Activated T-cell treated with anti-CD3 and anti-CD28 coated beads for 1 hour (primary cell): ENCODE data around the gene GSTM2.
"Not testable (repeated sequence)": the region's sequence is repeated elsewhere in the genome, so short reads cannot be mapped to it uniquely, and the experiment has no call there.

Experiments
- DNase-seq: peaks from one replicate; pipeline ENCODE4 v3.0.0-alpha.2; 2020; ENCODE audit warnings: low read depth

GSTM2 gene

DNA sequence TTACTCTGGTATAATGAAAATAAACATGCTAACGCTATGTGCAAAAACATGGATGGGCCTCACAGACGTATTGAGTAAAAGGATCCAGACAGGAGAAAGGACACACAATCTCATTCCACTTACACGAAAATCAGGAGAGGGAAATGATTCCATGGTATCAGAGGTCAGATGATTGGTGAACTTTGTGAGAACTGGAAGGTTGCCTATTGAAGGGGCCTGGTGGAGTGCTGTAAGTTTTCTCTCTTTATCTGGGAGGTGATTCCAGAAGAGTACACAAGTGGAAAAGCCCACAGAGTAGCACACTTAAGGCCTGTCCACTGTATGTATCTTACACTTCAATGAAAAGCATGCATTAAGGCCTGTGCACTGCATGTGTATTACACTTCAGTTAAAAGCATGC, 9.6 kb downstream of the GSTM2 start:
- no peak for DNase-seq

DNA sequence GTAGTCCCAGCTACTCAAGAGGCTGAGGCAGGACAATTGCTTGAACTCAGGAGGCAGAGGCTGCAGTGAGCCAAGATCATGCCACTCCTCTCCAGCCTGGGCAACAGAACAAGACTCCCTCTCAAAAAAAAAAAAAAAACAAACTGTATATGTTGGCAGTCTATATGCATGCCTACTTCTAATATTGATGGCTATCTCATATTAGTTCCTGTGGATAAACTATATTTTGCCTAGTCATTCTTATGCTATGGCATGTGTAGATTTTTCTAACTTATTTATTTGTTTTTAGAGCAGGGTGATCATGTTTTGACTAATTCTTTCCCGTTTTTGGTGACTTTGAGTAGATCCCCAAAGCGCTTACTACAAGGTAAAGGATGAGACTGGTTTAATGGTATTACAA, 10.8 kb downstream of the GSTM2 start:
- DNase-seq = not testable (repeated sequence)

DNA sequence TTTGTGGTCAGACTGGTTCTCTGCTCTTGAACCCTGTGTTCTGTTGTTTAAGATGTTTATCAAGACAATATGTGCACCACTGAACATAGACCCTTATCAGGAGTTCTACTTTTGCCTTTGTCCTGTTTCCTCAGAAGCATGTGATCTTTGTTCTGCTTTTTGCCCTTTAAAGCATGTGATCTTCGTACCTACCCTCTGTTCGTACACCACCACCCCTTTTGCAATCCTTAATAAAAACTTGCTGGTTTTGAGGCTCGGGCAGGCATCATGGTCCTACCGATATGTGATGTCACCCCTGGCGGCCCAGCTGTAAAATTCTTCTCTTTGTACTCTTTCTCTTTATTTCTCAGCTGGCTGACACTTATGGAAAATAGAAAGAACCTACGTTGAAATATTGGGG, 16.9 kb downstream of the GSTM2 start:
- DNase-seq = not testable (repeated sequence)

DNA sequence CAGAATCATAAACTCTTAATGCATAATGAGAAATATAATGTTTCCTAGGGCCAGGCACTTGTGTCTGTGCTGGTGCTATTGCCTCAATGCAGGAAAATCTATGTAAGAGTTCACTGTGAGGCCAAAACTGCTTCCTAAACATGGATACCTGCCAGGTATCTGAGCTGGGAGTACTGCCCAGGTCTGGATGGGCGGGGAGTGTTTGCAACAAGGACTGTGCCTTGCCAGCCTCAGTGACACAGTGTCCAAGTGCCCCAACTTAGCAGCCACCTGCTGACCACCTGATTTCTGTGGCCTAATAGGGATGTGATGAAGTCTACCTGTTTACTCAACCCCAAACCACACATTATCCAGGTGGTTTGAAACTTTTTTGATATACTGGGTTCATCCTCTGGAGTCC, 17.5 kb downstream of the GSTM2 start:
- not testable (repeated sequence) for DNase-seq

DNA sequence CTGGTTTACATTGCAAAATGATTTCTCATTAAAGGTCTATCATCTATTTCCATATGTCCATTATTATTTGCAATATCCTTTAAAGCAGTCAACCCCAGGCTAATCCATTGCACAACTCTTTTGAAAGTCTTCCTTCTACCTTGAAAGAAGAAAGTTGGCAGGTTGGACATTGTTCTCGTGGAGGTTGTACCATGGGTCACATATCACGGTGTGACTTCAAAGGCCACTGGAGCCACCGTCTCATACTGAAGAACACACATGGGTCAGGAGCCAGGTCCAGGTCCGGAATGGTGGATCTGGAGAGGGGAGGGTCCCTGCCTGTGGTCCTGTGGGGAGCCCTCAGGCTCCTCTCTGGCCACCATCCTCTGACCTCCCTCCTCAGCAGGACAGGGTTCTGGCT, 18.0 kb downstream of the GSTM2 start:
- DNase-seq = not testable (repeated sequence)

DNA sequence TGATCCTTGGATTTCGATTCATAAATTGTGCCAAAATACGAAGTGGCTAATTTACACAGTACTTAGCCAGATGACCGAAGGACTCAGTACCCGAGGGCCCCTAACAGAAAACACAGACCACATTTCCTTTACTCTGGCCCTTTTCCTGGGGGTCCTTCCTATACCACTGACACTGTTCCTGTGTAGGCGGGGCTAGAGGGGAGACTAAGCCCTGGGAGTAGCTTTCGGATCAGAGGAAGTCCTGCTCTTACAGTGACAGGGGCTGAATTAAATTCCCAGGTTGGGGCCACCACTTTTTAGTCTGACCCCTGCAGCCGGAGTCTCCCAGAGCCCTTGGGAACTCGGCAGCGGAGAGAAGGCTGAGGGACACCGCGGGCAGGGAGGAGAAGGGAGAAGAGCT, 19.3 kb downstream of the GSTM2 start:
- DNase-seq = not testable (repeated sequence)

DNA sequence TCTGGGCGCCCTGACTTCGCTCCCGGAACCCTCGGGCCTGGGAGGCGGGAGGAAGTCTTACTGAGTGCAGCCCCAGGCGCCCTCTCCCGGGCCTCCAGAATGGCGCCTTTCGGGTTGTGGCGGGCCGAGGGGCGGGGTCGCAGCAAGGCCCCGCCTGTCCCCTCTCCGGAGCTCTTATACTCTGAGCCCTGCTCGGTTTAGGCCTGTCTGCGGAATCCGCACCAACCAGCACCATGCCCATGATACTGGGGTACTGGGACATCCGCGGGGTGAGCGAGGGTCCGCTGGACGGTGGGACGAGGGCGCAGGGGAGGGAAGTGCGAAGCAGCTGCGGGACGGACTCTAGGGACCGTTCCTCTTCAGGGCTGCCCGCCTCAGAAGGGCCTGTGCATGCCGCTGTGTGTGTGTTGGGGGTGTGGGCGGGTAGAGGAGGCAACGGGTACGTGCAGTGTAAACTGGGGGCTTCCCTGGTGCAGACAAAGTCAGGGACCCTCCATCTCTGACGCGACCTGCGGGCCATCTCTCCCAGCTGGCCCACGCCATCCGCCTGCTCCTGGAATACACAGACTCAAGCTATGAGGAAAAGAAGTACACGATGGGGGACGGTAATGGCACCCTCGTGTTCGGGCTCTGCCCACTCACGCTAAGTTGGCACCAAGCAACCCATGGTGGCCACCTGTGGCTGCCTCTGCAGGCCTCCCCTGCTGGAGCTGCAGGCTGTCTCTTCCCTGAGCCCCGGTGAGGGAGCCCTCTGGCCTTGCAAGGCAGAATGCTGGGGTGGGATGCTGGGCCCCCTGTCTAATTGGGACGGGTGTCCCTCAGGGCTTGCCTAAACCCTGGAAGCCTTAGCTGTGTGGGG, 20.0 kb downstream of the GSTM2 start, which contains the start of gene GSTM1:
TSS of gene GSTM1 (plus strand) at position 177 of the 859 bp plus-strand sequence. CDS start at position 234, 57 bp downstream.
- DNase-seq = no peak

DNA sequence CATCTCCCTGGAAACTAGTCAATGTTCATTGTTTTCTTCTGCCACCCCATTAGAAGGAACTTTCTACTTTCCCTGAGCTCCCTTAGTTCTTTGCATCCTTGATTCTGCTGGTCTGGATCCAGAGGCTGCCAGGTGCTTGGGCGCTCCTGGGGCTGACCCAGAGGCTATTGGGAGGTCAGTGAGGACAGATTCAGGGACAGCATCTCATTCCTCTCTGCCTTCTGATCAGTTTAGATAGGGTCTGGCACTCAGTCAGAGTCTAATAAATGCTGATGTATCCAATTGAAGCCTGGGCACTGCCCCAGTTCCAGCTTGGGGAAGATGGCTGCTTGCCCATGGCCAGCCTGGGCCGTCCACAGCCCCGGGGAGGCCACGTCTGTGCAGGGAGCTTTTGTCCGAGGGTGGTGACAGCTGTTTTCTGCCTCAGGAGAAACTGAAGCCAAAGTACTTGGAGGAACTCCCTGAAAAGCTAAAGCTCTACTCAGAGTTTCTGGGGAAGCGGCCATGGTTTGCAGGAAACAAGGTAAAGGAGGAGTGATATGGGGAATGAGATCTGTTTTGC, 22.1 kb downstream of the GSTM2 start:
- DNase-seq = no peak

DNA sequence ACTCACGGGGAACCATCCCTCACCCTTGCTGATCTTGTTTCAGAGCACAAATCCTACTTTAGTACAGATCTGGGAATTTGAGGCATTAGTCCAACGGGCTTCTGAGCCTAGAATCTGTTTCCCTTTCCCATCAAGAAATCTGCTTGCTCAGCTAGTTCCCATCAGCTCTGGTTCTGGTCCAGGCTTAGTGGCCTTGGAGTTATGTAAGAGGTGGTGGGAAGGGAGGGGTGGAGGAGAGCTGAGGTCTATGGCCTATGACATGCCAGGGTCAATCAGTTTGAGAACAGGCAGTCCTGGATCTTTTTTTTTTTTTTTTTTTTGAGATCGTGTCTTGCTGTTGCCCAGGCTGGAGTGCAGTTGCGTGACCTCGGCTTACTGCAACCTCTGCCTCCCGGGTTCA, 23.9 kb downstream of the GSTM2 start:
- DNase-seq = no peak

DNA sequence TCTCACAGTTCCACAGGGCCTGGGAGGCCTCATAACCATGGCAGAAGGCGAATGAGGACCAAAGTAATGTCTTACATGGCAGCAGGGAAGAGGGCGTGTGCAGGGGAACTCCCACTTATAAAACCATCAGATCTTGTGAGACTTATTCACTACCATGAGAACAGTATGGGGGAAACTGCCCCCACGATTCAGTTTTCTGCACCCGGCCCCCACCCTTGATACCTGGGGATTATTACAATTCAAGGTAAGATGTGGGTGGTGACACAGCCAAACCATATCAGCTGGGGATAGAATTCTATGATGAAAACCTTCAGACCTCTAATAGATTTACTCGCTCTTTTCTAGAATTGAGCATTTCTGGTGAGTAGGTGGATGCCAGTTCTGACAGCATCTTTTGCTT, 26.5 kb downstream of the GSTM2 start:
- DNase-seq = not testable (repeated sequence)

DNA sequence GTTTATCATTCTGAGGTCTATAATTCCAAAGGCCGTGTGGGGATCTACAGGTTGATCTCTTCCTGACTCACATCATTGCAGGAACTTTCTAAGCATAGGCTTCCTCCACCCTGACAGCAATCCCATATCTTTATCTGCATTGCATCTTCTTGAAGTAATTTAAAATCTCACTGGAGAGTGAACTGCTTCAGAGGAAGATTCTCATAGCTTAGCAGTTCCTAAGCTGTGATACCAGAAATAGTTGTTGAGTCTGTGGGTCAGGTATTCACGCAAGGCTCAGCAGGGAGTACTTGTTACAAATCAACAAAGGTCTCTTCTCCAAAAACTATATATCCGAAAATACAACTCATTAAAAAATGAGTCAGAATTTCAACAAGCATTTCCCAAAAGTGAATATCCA, 27.3 kb downstream of the GSTM2 start:
- DNase-seq = not testable (repeated sequence)

DNA sequence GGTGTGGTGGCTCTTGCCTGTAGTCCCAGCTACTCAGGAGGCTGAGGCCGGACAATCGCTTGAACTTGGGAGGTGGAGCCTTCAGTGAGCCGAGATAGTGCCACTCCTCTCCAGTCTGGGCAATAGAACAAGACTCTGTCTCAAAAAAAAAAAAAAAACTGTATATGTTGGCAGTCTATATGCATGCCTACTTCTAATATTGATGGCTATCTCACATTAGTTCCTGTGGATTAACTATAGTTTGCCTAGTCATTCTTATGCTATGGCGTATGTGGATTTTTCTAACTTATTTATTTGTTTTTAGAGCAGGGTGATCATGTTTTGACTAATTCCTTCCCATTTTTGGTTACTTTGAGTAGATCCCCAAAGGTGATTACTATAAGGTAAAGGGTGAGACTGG, 29.2 kb downstream of the GSTM2 start:
- no peak for DNase-seq

DNA sequence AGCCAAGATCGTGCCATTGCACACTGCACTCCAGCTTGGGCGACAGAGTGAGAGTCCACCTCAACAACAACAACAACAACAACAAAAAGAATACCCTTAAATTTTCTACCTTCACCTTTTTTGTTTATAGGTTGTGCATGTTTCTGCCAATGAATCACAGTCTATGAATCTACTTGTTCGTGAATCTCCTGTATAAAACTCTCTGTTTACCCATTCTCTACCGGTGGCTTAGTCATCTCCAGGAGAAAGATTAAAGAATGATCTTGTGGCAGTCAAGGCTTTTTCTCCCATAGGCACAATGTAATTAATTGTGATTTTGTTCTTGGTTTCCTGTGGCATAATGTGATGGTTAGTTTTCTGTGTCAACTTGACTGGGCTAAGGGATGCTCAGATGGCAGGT, 30.0 kb downstream of the GSTM2 start:
- not testable (repeated sequence) for DNase-seq

DNA sequence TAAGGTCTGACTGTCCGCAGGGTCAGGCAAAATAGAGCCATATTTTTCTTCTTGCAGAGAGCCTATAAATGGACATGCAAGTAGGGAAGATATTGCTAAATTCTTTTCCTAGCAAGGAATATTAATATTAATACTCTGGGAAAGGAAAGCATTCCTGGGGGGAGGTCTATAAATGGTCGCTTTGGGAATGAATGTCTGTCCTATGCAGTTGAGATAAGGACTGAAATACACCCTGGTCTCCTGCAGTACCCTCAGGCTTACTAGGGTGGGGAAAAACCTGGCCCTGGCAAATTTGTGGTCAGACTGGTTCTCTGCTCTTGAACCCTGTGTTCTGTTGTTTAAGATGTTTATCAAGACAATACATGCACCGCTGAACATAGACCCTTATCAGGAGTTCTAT, 35.1 kb downstream of the GSTM2 start:
- not testable (repeated sequence) for DNase-seq

DNA sequence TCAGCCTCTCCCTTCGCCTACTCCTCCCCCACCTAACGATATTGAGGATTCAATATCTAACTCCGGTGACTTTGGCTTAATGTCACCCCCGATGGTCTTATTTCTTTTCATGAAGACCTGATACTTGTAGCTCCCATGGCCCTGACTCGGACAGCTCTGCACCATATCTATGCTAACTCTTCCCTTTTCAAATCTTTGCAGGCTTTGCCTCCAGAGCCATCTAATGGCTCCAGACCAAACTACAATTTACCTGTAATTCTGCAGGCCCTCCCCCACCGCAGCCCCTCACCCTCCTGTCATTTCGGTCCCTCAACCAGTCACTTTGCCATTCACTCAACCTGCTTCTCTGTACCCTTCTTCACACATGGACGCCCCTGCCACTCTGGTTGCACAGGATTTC, 36.3 kb downstream of the GSTM2 start:
- DNase-seq = no peak

DNA sequence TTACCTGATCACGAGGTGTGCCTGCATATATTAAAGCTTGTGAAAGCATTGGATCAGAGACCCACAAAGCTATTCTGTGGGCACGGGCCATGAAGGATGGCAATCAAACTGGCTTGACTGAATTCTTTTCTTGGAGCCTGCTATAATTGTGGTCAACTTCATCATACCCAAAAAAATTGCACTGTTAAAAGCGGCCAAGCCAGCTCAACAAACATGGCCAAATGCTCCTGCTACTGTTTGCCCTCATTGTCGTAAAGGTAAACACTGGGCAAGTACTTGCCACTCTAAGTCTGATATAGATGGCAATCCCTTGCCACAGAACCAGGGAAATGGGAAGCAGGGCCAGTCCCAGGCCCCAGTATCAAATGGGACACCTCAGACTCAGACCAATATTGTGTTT, 37.6 kb downstream of the GSTM2 start:
- DNase-seq = no peak

DNA sequence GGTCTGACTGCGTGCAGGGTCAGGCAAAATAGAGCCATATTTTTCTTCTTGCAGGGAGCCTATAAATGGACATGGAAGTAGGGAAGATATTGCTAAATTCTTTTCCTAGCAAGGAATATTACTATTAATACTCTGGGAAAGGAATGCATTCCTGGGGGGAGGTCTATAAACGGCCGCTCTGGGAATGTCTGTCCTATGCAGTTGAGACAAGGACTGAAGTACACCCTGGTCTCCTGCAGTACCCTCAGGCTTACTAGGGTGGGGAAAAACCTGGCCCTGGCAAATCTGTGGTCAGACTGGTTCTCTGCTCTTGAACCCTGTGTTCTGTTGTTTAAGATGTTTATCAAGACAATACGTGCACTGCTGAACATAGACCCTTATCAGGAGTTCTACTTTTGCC, 41.1 kb downstream of the GSTM2 start:
- not testable (repeated sequence) for DNase-seq

DNA sequence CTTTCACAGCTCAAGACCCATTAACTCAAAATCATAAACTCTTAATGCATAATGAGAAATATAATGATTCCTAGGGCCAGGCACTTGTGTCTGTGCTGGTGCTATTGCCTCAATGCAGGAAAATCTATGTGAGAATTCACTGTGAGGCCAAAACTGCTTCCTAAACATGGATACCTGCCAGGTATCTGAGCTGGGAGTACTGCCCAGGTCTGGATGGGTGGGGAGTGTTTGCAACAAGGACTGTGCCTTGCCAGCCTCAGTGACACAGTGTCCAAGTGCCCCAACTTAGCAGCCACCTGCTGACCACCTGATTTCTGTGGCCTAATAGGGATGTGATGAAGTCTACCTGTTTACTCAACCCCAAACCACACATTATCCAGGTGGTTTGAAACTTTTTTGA, 42.0 kb downstream of the GSTM2 start:
- DNase-seq = not testable (repeated sequence)

DNA sequence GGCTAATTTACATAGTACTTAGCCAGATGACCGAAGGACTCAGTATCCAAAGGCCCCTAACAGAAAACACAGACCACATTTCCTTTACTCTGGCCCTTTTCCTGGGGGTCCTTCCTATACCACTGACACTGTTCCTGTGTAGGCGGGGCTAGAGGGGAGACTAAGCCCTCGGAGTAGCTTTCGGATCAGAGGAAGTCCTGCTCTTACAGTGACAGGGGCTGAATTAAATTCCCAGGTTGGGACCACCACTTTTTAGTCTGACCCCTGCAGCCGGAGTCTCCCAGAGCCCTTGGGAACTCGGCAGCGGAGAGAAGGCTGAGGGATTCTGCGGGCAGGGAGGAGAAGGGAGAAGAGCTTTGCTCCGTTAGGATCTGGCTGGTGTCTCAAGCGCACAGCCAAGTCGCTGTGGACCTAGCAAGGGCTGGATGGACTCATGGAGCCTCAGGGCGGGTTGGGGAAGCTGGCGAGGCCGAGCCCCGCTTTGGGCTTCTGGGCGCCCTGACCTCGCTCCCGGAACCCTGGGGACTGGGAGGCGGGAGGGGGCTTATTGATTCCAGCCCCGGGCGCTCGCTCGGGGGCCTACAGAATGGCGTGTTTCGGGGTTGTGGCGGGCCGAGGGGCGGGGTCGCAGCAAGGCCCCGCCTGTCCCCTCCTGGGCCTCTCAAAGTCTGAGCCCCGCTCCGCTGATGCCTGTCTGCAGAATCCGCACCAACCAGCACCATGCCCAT, 43.9 kb downstream of the GSTM2 start, which contains the start of gene GSTM5:
TSS of gene GSTM5 (plus strand) at position 659 of the 728 bp plus-strand sequence. CDS start at position 721, 62 bp downstream.
- not testable (repeated sequence) for DNase-seq

DNA sequence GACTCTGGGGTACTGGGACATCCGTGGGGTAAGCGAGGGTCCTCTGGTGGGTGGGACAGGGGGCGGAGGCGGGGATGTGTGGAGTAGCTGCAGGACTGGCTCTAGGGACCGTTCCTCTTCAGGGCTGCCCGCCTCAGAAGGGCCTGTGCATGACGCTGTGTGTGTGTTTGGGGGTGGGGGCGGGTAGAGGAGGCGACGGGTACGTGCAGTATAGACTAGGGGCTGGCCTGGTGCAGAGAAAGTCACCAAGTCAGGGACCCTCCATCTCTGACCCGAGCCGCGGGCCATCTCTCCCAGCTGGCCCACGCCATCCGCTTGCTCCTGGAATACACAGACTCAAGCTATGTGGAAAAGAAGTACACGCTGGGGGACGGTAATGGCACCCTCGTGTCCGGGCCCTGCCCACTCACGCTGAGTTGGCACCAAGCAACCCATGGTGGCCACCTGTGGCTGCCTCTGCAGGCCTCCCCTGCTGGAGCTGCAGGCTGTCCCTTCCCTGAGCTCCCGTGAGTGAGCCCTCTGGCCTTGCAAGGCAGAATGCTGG, 44.5 kb downstream of the GSTM2 start:
- no peak for DNase-seq

DNA sequence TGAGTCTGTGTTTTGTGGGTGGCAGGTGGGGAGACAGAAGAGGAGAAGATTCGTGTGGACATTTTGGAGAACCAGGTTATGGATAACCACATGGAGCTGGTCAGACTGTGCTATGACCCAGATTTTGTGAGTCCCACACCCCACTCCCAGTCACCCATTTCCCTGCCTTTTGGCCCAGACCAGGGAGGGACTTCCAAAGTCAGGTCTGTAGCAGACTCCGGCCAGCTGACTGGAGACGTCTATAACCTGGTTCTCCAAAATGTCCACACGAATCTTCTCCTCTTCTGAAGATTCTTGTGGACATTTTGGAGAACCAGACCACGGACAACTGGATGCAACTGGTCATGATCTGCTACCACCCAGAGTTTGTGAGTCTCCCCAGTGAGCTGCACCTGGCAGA, 45.8 kb downstream of the GSTM2 start:
- no peak for DNase-seq

DNA sequence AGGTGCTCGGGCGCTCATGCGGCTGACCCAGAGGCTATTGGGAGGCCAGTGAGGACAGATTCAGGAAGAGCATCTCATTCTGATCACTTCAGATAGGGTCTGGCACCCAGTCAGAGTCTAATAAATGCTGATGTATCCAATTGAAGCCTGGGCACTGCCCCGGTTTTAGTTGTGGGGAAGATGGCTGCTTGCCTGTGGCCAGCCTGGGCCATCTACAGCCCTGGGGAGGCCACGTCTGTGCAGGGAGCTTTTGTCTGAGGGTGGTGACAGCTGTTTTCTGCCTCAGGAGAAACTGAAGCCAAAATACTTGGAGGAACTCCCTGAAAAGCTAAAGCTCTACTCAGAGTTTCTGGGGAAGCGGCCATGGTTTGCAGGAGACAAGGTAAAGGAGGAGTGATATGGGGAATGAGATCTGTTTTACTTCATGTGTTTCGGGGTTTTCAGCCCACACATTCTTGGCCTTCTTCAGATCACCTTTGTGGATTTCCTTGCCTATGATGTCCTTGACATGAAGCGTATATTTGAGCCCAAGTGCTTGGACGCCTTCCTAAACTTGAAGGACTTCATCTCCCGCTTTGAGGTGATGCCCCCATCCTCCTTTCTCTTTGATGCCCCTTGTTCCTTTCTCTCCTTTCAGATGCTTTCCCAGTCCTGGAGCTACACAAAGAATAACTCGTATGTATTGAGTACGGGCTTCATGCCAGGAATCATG, 47.0 kb downstream of the GSTM2 start:
- DNase-seq = no peak
